Activated naive CD4-positive, alpha-beta T cell treated with Interleukin-2 at 50 U/mL for 16 hours (primary cell): ENCODE results near the gene ZC3H4.

Source experiments
- DNase-seq: peaks from one replicate; pipeline ENCODE4 v3.0.0-alpha.2; 2020

ZC3H4 gene

DNA sequence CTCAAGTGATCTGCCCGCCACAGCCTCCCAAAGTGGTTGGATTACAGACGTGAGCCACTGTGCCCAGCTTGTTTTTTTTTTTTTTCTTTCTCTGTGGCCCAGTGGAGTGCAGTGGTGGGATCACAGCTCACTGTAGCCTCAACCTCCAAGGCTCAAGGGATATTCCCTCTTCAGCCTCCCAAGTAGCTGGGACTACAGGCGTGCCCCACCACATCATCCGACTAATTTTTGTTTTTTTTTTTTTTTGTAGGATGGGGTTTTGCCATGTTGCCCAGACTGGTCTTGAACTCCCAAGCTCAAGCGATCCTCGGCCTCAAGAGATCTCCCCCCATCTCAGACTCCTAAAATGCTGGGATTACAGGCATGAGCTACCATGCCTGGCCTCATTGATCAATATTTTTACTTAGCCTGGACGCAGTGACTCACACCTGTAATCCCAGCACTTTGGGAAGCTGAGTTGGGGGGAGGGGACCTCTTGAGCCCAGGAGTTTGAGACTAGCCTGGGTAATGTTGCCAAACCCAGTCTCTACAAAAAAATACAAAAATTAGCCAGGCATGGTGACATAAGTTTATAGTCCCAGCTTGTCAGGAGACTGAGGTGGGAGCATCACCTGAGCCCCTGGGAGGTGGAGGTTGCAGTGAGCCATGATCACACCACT is 18.7 kb upstream of the ZC3H4 start:
- DNase-seq: no peak

DNA sequence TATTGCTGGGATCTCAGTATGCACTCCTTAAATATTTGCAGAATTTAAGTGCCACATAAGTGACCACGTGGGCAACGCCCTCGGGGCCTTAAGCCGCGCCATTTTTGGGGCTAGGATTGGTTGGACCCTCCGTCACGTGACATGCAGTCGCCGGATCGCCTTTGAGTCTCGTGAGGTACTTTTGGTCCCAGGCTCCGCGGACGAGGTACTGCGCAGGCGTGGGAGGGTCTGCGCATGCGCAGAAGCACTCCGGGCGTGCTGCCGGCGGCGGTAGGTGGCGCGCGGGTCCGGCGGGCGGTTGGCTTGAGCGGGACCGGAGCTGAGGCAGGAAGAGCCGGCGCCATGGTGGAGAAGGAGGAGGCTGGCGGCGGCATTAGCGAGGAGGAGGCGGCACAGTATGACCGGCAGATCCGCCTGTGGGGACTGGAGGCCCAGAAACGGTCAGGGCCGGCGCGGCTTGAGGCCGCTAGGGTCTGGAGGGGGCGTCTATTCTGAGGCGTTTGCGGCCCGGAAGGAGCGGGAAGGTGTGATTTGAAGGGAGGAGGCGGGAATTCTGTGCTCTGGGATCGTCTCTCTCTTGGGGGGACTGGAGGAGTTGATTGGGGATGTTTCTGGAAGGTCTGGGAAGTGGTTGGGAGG is 17.1 kb upstream of the ZC3H4 start, which contains the start of gene SAE1:
Gene SAE1, plus strand, starts transcription at position 247 of the 639 bp plus-strand sequence. Its CDS starts 96 bp downstream, at position 343.
- peak; percentile 98 for DNase-seq

DNA sequence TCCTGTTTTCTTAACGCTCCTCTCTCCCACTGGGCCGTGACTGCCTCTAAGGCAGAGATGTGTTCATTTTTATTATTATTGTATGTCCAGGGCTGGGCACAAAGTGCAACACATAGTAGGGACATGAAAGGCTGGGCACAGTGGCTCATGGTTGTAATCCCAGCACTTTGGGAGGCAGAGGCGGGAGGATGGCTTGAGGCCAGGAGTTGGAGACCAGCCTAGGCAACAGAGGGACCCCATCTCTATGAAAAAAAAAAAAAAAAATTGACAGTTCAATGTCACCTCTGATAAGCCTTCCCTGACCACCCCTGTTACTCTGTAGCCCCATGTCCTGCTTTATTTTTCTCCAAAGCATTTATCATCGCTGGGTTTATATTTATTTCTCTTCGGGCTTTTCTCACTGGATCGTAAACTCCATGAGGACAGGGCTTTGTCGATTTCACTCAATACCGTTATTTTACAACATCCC is 16.6 kb upstream of the ZC3H4 start:
- DNase-seq: no peak

DNA sequence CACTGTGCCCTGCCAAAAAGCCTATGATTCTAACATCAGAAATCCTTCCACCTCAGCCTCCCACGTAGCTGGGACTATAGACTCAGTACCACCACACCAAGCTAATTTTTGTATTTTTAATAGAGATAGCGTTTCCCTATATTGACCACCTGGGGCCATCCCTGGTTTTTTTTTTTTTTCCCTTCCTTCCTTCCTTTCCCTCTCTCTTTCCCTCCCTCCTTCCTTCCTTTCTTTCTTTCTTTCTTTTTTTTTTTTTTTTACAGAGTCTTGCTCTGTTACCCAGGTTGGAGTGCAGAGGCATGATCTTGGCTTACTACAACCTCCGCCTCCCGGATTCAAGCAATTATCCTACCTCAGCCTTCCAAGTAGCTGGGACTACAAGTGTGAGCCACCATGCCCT is 16.0 kb upstream of the ZC3H4 start:
- no peak for DNase-seq

DNA sequence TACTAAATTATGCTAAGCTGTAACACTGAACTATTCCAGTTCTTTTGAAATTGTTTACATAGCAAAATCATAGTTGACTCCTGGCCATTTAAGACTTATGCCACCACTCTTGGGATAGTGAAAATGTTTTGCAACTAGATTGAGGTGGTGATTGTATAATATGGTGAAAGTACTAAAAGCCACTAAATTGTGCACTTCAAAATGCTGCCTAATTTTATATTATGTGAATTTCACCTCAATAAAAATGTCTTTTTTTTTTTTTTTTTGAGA is 12.0 kb upstream of the ZC3H4 start:
- DNase-seq: no peak

DNA sequence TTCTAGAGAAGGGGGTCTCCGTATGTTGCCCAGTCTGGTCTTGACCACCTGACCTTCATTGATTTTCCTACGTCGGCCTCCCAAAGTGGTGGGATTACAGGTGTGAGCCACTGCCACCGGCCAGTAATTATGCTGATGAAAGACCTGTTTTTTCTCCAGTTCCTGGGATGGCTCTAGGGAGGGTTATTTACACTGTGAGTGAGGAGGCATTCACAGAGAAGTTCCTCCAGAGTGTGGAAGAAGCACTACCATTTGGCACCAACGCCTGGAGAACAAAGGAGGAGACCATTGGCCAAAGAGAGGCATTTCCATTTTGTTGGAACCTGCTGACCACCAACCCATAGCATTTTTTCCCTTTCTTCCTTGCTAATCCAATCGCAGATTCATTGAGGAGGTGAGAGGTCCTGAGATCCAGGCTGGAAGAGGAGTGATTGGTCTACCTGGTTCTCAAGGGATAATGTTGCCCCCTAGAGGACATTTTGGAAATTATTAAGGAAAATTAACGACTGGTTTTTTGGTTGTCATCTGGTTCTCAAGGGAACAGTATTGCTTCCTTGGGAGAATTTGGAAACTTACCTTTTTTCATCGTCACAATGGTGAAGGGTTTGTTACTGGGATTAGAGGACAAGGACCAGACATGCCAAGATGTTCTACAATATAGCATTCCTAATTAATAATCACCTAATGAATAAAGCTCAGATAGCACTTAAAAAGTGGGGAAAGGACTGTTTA is 11.5 kb upstream of the ZC3H4 start:
- no peak for DNase-seq

DNA sequence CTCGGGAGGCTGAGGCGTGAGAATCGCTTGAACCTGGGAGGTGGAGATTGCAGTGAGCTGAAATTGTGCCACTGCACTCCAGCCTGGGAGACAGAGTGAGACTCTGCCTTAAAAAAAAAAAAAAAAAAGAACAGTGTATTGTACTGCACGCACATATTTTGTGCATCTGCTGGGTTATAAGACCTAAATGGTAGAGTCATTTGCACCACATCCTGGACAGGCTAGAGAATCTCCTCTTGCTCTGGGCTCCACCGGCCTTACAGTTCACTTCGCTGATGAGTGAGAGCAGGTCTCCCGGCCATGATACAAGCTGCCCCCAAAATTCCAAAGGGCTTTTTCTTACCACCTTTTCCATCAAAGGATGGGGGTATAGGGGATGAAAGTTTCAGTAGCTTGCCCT is 9.8 kb upstream of the ZC3H4 start:
- DNase-seq: no peak

DNA sequence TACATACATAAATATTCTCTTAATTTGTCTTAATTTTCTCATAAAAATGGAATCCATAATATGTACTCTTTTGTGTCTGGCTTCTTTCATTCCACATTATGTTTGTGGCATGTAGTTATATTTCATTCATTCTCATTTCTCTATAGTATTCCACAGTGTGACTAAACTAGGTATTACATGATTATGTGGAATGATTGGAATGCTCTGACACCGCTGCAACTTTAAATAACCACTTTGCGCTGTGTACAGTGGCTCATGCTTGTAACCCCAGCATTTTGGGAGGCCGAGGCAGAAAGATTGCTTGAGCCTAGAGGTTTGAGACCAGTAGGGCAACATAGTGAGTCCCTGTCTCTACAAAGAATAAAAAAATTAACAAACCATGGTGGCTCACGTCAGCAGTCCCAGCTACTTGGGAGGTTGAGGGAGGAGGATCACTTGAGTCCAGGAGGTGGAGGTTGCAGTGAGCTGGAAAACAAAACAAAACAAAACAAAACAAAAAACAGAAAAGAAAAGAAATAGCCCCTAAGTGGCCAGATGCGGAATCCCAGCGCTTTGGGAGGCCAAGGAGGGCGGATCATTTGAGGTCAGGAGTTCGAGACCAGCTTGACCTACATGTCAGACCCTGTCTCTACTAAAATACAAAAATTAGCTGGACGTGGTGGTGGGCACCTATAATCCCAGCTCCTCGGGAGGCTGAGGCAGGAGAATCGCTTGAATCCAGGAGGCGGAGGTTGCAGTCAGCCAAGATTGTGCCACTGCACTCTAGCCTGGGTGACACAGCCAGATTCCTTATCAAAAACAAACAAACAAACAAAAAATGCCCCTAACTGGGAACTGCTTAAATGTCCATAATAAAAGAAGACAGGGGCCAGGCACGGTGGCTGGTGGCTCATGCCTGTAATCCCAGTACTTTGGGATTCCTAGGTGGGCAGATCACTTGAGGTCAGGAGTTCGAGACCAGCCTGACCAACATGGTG is 9.1 kb upstream of the ZC3H4 start:
- no peak for DNase-seq

DNA sequence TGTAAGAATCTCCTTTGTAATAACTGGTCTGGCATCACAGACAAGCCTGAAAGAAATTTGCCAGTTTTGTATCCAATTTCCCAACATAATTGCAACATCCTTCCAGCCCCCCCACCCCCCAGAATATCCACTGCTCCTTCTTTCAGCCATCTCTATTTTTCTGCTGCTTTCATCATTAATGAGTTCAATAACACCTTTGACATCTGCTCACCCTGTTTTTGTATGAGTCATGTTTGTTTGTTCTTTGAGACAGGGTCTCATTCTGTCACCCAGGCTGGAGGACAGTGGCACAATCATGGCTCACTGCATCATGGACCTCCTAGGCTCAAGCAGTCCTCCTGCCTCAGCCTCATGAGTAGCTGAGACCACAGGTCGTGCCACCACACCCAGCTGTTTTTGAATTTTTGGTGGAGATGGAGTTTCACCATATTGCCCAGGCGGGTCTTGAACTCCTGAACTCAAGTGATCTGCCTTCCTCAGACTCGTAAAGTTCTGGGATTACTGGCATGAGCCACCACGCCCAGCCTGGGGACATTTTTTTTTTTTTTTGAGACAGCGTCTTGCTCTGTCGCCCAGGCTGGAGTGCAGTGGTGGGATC is 7.0 kb upstream of the ZC3H4 start:
- no peak for DNase-seq

DNA sequence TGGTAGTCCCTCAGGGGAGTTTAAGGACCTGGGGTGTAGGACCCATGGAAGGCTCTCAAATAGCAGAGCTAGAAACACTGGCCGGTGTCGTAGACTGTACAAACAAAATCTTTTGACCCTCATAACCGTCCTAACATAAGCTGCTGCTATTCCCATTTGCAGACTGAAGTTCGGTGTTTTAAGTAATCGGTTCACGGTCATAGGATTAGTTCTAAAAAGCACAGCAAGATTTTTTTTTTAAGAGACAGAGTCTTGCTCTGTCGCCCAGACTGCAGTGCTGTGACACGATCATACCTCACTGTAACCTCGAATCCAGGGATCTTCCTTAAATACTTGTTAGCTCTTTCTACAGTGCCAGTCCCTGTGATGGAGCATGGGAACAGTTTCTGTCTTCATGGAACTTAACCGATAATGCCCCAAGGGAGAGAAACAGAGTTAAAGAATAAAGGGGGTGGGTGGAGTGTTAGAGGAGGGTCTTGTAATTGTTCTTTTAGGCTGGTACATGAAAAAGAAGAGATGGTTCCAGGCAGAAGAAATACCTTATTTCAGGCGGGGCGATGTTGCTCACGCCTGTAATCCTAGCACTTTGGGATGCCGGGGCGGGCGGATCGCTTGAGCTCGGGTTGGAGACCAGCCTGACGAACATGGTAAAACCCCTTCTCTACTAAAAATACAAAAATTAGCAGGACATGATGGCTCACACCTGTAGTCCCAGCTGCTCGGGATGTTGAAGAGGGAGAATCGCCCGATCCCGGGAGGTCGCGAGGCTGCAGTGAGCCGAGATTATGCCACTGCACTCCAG is 475 bp upstream of the ZC3H4 start:
- DNase-seq: no peak

DNA sequence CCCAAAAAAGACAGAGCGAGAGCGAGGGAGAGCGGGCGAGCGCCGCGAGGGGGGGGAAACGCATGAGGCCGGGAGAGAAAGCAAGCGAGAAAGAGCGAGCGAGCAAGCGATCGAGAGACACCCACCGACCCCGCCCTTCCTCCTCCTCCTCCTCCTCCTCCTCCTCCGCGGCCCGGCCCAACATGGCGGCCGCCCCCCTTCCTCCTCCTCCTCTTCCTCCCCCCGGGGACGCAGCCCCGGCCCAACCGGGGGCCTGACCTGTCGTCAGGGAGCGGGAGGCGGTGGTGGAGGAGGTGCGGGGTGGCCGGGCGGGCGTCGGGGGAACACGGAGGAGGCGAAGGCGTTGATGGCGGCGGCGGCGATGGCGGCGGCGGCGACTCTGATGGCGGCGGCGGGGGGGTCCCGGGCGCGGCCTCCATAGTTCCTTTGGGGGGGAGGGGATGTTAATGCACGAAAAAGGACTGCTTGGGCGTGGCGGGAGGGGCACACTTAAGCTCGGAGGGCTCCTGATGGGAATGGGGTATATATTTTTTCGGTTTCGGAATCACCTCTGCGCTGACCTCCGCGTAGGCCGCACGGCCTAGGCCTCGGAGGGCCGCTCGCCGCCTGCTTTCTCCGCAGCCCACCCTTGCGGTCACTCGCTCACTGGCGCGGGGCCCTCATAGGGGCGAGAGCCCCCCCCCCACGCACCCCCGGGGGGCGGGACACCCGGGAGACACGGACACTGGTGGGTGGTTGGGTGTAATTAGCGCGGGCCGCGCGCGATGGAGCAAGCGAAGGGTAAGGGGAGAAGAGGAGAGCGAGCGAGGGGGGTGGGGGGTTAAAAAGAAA is 1.2 kb downstream of the ZC3H4 start:
- peak; percentile 86 for DNase-seq

DNA sequence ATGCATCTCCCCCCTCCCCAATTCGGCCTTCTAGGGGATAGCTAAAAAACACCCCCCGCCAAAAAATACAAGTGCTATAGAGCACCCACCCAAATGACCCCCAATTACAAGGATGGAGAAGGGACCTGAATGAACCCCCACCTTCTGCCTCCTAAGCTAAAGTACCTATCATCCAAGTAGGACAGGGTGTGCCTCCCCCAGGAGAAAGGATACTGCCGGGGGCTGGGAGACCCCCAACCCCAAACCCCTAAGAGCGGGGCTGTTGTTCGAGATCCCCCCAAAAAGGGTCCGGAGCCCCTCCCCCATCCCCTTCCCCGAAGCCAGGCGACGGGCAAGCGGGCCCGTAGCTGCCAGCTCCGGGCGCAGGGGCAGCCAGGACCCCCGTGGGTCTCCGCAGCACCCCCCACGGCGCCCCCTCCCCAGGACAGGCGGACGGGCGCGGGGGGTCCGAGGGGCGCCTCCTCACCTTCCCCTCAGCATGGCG is 1.9 kb downstream of the ZC3H4 start:
- no peak for DNase-seq

DNA sequence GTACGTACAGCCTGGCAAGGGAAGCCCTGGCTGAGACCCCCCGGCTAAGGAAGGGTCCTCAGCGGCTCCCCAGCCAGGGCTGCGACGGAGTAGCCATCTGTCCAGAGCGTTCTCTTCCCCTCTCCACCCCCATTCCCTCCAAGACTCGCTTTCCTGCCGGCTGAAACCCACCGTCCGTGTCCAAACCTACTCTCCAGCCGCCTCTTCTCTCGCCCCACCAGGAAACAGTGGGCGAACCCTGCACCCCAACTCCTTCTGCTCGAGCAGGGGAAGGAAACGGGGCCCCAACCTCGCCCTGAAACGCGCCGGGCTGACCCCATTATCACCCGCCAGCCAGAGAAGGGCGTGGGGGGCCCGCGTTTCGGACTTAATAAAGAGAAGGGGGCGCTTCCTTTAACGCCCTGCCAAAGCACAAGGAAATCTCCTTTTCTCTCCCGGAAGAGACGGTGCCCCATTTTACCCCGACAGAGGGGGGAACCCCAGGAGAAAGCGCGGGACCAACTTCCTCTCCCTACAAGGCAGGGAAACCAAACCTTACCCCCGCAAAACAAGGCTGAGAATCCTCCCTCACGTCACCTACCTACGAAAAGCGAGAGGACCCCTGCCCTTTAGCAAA is 2.5 kb downstream of the ZC3H4 start:
- peak; percentile 58 for DNase-seq

DNA sequence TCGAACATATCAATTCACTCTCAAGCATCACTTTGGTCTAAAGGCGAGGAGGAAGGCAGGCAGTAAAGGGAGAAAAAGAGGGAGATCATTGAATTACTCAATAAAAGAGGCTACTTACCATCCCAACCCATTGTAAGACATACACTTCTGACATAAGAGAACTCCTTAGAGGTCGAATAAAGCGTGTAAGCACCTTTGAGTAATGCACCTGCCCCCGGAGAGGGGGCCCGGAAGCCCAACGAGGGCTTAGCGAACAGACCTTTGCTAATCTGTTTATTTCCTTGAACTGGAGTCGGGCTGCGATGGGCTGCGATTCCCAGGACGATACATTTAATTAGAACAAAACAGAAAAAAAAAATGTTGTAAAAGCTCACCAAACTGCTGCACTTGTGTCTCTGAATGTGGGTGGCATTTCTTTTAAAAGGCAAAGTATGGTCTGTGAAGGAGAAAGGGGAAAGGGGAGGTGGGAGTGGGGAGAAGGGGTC is 3.0 kb downstream of the ZC3H4 start:
- peak; percentile 64 for DNase-seq

DNA sequence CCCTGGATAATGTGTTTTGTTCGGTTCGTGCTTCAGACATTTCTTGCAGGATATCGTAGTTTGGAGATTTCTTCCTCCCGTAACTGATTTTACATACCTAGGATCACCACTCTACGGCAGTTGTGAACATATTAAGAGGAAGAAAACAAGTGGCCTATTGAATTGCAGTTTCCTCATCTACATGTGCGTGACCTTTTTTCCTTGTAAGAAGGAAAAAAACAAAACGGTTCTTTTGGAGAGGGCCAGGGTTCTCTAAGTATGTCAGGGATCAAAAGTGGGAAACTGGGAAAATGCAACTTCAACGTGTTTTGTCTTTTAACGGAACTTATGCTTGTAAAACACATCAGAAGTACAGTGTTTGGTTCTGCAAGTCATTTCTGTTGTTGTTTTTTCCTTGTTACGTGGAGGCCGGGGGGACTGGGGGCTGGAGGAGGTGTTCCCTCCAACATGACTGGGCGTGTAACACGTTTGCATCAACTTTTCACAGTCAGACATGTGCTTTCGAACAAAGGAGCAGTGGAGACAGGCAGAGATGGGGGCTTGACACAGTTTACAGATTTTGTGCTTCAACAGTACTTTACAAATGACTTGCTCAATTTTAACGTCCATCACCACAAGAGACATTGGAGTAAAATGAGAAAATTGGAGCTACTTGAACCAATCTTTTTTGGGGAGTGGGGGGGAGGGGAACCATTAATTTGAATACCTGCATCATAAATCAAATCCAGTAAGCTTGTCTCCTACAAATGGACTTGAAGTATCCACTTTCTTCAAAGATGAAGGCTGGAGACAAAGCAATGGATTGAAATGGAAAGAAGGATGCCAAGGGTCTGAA is 3.8 kb downstream of the ZC3H4 start:
- DNase-seq: peak; percentile 75

DNA sequence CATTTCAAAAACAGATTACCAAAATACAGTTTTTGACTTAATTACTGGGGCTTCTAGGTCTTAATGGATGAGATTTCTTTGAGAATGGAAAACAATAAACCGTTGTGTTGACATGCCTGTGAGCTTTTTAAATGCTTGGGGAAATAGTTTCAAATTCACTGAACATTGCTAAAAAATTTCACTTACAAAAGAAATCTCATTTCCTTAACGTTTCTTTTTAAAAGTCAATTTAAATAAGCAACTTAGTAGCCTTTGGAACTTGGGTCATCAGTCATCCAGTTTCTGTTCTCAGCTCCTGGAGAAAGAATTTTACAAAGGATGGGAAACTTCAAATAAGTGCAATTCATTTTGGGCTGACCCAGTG is 4.4 kb downstream of the ZC3H4 start:
- DNase-seq: no peak

DNA sequence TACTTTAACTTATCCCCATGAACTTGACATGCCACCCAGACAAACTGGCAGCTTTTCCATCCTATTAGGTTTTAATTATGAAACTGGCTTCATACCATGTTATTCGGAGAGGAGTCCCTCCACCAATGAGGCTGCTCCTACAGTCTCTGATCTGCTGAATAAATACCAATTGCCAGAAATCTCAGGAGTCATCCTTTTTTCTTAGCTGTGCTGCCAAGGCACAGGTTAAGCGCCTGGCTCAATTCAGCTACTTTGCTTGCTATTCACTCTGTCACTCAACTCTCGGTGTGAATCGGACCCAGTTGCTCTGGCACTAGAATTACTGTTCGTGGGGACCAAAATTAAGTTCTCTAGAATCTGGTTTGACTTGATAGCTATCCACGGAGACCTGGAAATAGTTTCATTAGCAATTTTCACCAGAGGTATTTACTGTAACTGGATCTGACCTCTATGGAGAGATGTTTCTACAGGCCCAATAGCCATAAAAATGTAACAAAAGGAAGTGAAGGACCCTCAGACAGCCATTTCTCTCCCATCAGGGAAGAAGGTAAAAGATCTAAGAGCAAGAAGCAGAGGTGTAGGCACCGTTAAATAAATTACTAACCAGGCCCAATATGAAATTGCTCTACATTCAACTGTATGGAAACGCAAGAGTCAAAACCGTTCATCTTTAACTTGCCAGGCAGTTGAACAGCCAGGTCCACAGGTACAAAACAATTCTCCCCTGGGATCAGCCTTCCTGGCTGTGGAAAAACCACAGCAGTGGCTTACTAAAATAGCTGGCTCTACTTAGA is 5.4 kb downstream of the ZC3H4 start:
- DNase-seq: no peak
